HG03558 (cell line): ENCODE data around the gene ATG4D.
"Not testable (repeated sequence)": the region's sequence is repeated elsewhere in the genome, so short reads cannot be mapped to it uniquely, and the experiment has no call there.

Experiments used
- ATAC-seq: cut with Tn5 transposase; IDR thresholded peaks from one replicate; pipeline ENCODE4 v1.9.1; 2021; ENCODE audit warnings: moderate number of reproducible peaks; ENCODE audit not compliant: unreplicated experiment; ENCODE audit errors: extremely low read depth

The ATG4D gene

GRCh38 chr19:10518444-10519361 lies 25.0 kb upstream of the ATG4D start:
- ATAC-seq = no peak

- ATAC-seq = no peak
These were observed 24.3 kb upstream of the ATG4D start for GRCh38 chr19:10519421-10519820.

- ATAC-seq = no peak
These were observed 22.9 kb upstream of the ATG4D start for GRCh38 chr19:10520652-10521318.

- ATAC-seq = no peak
These were observed 22.1 kb upstream of the ATG4D start for GRCh38 chr19:10521461-10522171.

GRCh38 chr19:10523135-10523636 lies 20.5 kb upstream of the ATG4D start:
- no peak for ATAC-seq

- ATAC-seq = no peak
These were observed 18.1 kb upstream of the ATG4D start for GRCh38 chr19:10525636-10526035.

- ATAC-seq = not testable (repeated sequence)
These were observed 16.8 kb upstream of the ATG4D start for GRCh38 chr19:10526887-10527286.

GRCh38 chr19:10532457-10532856 lies 11.2 kb upstream of the ATG4D start:
- no peak for ATAC-seq

- no peak for ATAC-seq
These were observed 9.9 kb upstream of the ATG4D start for GRCh38 chr19:10533646-10534386.

- ATAC-seq = no peak
These were observed 8.1 kb upstream of the ATG4D start for GRCh38 chr19:10535613-10536012.

- no peak for ATAC-seq
These were observed 6.0 kb upstream of the ATG4D start for GRCh38 chr19:10537668-10538067.

- no peak for ATAC-seq
These were observed 5.3 kb upstream of the ATG4D start for GRCh38 chr19:10538204-10538983.

- ATAC-seq = not testable (repeated sequence)
These were observed 4.7 kb upstream of the ATG4D start for GRCh38 chr19:10539016-10539415.

- ATAC-seq = no peak
These were observed 665 bp upstream of the ATG4D start for GRCh38 chr19:10543059-10543419.

GRCh38 chr19:10544242-10544752 lies 593 bp downstream of the ATG4D start:
- no peak for ATAC-seq

GRCh38 chr19:10544753-10545251 lies 1.1 kb downstream of the ATG4D start:
- ATAC-seq = no peak

GRCh38 chr19:10546817-10547216 lies 3.1 kb downstream of the ATG4D start:
- no peak for ATAC-seq

GRCh38 chr19:10548746-10549276 lies 5.1 kb downstream of the ATG4D start:
- ATAC-seq = no peak

GRCh38 chr19:10549733-10550132 lies 6.0 kb downstream of the ATG4D start:
- ATAC-seq = no peak
